ENCODE data around the gene PCDH12. TPM values are rescaled to one million over a fixed set of nuclear protein-coding genes. Genes with fewer than 3 reads are reported as not detected.

The PCDH12 gene
- total RNA-seq, 2 experiments from 2014 or later, result 1.7 to 2.6 TPM

- intact Hi-C loops (cut with micrococcal nuclease), result loop anchor here (5.0 kb wide), 1 partner anchor 558 kb away; no protein-coding TSS in a partner anchor
- Mint-ChIP-seq H3K4me1 (ENCODE audit: low read depth) (no peaks in the 10 kb centered on the region), H3K9me3 (no peaks in the 10 kb centered on the region), H3K27me3 (no peaks in the 10 kb centered on the region), H3K27ac (no peak overlapping the region), H3K36me3 (peaks cover 33% of the 10 kb centered on the region), H3K4me3 (no peak overlapping the region)
- CTCF ChIA-PET, result interaction anchor here (0.6 to 10.8 kb wide), 14 partner anchors 12 to 465 kb away, joined by 3 to 178 read pairs (median 8); partner anchors contain the start of genes GNPDA1 and RNF14
- no peak for DNase-seq
- POLR2A ChIA-PET, result interaction anchor here (0.6 to 0.7 kb wide), 2 partner anchors 120 to 306 kb away, joined by 3 to 4 read pairs; no protein-coding TSS in a partner anchor
These were observed 31.7 kb upstream of the PCDH12 start for GRCh38 chr5:141989720-141990119.

GRCh38 chr5:141986072-141986471 is 28.1 kb upstream of the PCDH12 start:
- POLR2A ChIA-PET, result no interaction called here
- no peak for DNase-seq
- no peaks in the 10 kb centered on the region for H3K27me3 Mint-ChIP-seq
- intact Hi-C loops (cut with micrococcal nuclease), result no loop called here
- H3K4me1 Mint-ChIP-seq (ENCODE audit: low read depth), result no peaks in the 10 kb centered on the region
- CTCF ChIA-PET, result interaction anchor here (0.8 to 1.1 kb wide), 3 partner anchors 15 to 68 kb away, joined by 3 to 5 read pairs (median 3); no protein-coding TSS in a partner anchor
- H3K9me3 Mint-ChIP-seq, result no peaks in the 10 kb centered on the region
- H3K4me3 Mint-ChIP-seq, result no peak overlapping the region
- H3K27ac Mint-ChIP-seq, result no peak overlapping the region
- peaks cover 29% of the 10 kb centered on the region for H3K36me3 Mint-ChIP-seq

DNA sequence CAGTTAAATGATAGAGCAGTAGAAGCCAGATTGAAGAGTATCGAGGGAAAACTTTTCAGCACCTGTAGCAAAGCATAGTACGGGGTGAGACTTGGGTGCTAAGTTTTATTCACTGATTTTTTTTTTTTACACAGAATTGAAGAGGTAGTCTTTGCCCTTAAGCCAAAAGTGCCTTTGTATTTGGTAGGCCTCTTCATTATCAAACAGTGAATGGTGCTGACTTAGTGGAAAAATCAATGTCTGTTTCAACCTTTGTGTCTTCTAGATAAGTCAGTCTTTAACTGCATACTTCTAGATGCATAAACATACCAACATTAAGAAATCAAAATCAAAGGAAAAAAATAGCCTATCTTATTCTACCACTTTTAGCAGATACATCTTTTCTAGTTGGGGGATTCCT is 24.6 kb upstream of the PCDH12 start:
- intact Hi-C loops (cut with micrococcal nuclease), result no loop called here
- Mint-ChIP-seq H3K27ac (no peak overlapping the region), H3K4me3 (no peak overlapping the region), H3K27me3 (no peaks in the 10 kb centered on the region), H3K9me3 (no peaks in the 10 kb centered on the region), H3K4me1 (ENCODE audit: low read depth) (no peaks in the 10 kb centered on the region), H3K36me3 (peaks cover 42% of the 10 kb centered on the region)
- POLR2A ChIA-PET, result no interaction called here
- no peak for DNase-seq
- CTCF ChIA-PET, result no interaction called here

GRCh38 chr5:141978389-141978788 is 20.4 kb upstream of the PCDH12 start:
- Mint-ChIP-seq H3K36me3 (peaks cover 45% of the 10 kb centered on the region), H3K4me1 (ENCODE audit: low read depth) (peaks cover 21% of the 10 kb centered on the region)

DNA sequence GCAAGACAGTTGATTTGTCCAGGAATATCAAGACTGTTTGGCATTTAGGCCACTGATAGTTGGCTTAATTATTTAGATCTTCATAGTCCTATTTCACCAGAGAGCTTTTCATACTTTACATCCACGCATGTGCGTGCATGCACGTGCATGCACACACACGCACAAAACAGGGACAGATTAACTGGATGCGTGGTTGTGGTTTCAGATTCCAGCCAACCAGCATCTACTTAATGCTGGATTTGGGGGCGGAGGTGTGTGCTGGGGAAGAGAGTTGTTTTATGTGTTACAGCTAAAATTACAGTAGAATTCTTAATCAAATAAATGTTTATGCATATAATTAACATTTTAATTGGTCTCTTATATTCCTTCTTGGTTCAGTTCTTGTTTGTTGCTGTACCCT is 18.2 kb upstream of the PCDH12 start:
- Mint-ChIP-seq H3K9me3 (no peaks in the 10 kb centered on the region), H3K36me3 (peaks cover 46% of the 10 kb centered on the region), H3K27ac (no peak overlapping the region), H3K4me1 (ENCODE audit: low read depth) (peaks cover 22% of the 10 kb centered on the region), H3K27me3 (no peaks in the 10 kb centered on the region), H3K4me3 (no peak overlapping the region)
- POLR2A ChIA-PET, result interaction anchor here (0.7 kb wide), 1 partner anchor 133 kb away, joined by 3 read pairs; no protein-coding TSS in a partner anchor
- CTCF ChIA-PET, result interaction anchor here (0.6 to 5.4 kb wide), 6 partner anchors 15 to 293 kb away, joined by 3 to 28 read pairs (median 4); no protein-coding TSS in a partner anchor
- intact Hi-C loops (cut with micrococcal nuclease), result no loop called here
- DNase-seq, result no peak

More at GRCh38 chr5:141978389-141978788, 20.4 kb upstream of the PCDH12 start:
- ChIA-PET POLR2A (interaction anchor here (2.6 kb wide), 1 partner anchor 9 kb away, joined by 13 read pairs; the partner anchor contains the start of gene RNF14), CTCF (interaction anchor here (0.9 to 5.4 kb wide), 7 partner anchors 9 to 735 kb away, joined by 3 to 28 read pairs (median 8); partner anchors contain the start of gene RNF14)
- Mint-ChIP-seq H3K4me3 (no peak overlapping the region), H3K27ac (no peak overlapping the region), H3K27me3 (no peaks in the 10 kb centered on the region), H3K9me3 (no peaks in the 10 kb centered on the region)
- DNase-seq, result no peak
- intact Hi-C loops (cut with micrococcal nuclease), result no loop called here

- Mint-ChIP-seq H3K27ac (peak overlapping the region; percentile 72), H3K27me3 (no peaks in the 10 kb centered on the region), H3K4me1 (ENCODE audit: low read depth) (peaks cover 35% of the 10 kb centered on the region), H3K9me3 (no peaks in the 10 kb centered on the region), H3K4me3 (no peak overlapping the region), H3K36me3 (peaks cover 36% of the 10 kb centered on the region)
- intact Hi-C loops (cut with micrococcal nuclease), result no loop called here
- CTCF ChIA-PET, result no interaction called here
- POLR2A ChIA-PET, result no interaction called here
- no peak for DNase-seq
These were observed 16.0 kb upstream of the PCDH12 start for GRCh38 chr5:141973871-141974595.

DNA sequence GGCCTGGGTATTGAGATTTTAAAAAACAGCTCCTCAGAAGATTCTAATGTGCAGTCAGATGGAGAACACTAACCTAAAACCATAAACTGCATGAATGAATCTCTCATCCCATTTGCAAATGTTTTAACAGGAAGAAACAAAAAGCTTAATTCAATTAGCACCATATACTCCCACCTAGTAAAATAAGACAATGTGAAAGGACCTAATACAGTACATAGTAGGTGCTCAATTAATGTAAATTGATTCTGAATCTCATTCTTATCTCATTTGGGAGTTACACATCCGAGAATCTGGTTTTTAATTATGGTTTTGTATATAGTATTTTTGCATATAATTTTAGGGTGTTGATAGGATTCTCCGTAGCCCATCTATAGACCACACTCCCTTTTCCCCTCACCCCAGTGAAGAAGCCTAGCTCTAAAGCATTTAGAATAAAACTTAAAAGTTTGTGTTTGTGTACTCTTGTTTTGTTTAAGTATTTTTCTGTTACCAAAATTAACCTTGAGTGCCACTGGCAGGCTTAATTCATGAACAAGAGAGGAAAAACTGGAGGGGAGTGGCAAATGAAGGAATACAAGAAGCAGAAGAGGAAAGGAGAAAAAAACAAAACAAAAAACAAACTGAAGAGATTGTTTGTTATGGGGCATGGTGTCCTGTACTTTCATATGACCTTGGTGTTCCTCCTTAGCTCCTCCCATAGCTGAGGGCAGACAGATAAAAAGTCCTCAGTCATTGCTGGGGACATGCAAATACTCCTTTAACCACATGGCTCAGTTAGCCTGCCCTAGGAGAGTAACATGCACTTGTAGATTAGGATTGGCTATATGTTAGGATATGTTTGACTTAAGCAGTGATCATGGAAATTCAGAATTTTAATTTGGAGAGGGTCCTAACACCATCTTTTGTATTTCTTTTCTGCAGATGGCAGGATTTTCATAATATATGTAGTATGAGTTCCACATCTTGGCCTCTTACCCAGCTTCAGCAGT is 12.1 kb upstream of the PCDH12 start:
- Mint-ChIP-seq H3K4me3 (peak overlapping the region; percentile 97), H3K27me3 (no peaks in the 10 kb centered on the region), H3K4me1 (ENCODE audit: low read depth) (peaks cover 38% of the 10 kb centered on the region), H3K9me3 (no peaks in the 10 kb centered on the region), H3K27ac (peak overlapping the region; percentile 96), H3K36me3 (peaks cover 24% of the 10 kb centered on the region)
- DNase-seq, result no peak
- intact Hi-C loops (cut with micrococcal nuclease), result loop anchor here (1.0 to 10.0 kb wide), 6 partner anchors 46 to 645 kb away; partner anchors contain the start of genes DELE1 and TAF7
- ChIA-PET CTCF (interaction anchor here (0.7 to 5.5 kb wide), 25 partner anchors 8 to 350 kb away, joined by 3 to 113 read pairs (median 6); partner anchors contain the start of genes DELE1, GNPDA1 and PCDH12), POLR2A (interaction anchor here (0.8 to 2.7 kb wide), 16 partner anchors 9 to 286 kb away, joined by 3 to 36 read pairs (median 4); partner anchors contain the start of genes DELE1, GNPDA1 and PCDH12)

GRCh38 chr5:141968914-141969608 is 11.1 kb upstream of the PCDH12 start, which contains the start of gene RNF14:
TSS of gene RNF14 (plus strand) at chr5:141969105. CDS start at chr5:141973589, 4,484 bp downstream.
- Mint-ChIP-seq H3K27ac (peak within 1 kb of the TSS; percentile 96), H3K4me1 (ENCODE audit: low read depth) (peaks cover 28% of the 10 kb centered on the region), H3K4me3 (peak within 1 kb of the TSS; percentile 97), H3K27me3 (no peaks in the 10 kb centered on the region), H3K36me3 (peaks cover 17% of the 10 kb centered on the region), H3K9me3 (no peaks in the 10 kb centered on the region)
- intact Hi-C loops (cut with micrococcal nuclease), result loop anchor here (1.0 to 10.0 kb wide), 5 partner anchors 46 to 644 kb away; partner anchors contain the start of genes DELE1 and TAF7
- ChIA-PET CTCF (interaction anchor here (0.7 to 5.5 kb wide), 30 partner anchors 8 to 349 kb away, joined by 3 to 113 read pairs (median 5); partner anchors contain the start of genes DELE1, FCHSD1, GNPDA1 and PCDH12), POLR2A (interaction anchor here (0.8 to 2.7 kb wide), 19 partner anchors 9 to 332 kb away, joined by 3 to 36 read pairs (median 4); partner anchors contain the start of genes DELE1, GNPDA1, HDAC3 and PCDH12)
- peak; percentile 97 for DNase-seq

GRCh38 chr5:141966963-141967333 is 8.9 kb upstream of the PCDH12 start:
- POLR2A ChIA-PET, result no interaction called here
- DNase-seq, result no peak
- intact Hi-C loops (cut with micrococcal nuclease), result loop anchor here (5.0 to 10.0 kb wide), 2 partner anchors 130 to 642 kb away; partner anchors contain the start of gene TAF7

GRCh38 chr5:141966275-141966962 is 8.4 kb upstream of the PCDH12 start:
- H3K4me3 Mint-ChIP-seq, result no peak overlapping the region
- ChIA-PET POLR2A (no interaction called here), CTCF (interaction anchor here (0.6 to 4.6 kb wide), 2 partner anchors 174 to 274 kb away, joined by 3 to 51 read pairs; no protein-coding TSS in a partner anchor)
- no peaks in the 10 kb centered on the region for H3K27me3 Mint-ChIP-seq
- H3K4me1 Mint-ChIP-seq (ENCODE audit: low read depth), result peaks cover 20% of the 10 kb centered on the region
- peaks cover 5% of the 10 kb centered on the region for H3K36me3 Mint-ChIP-seq
- H3K9me3 Mint-ChIP-seq, result no peaks in the 10 kb centered on the region
- intact Hi-C loops (cut with micrococcal nuclease), result loop anchor here (5.0 to 10.0 kb wide), 2 partner anchors 131 to 642 kb away; partner anchors contain the start of gene TAF7
- H3K27ac Mint-ChIP-seq, result no peak overlapping the region
- DNase-seq, result no peak

More at GRCh38 chr5:141966963-141967333, 8.9 kb upstream of the PCDH12 start:
- H3K4me3 Mint-ChIP-seq, result no peak overlapping the region
- H3K36me3 Mint-ChIP-seq, result peaks cover 7% of the 10 kb centered on the region
- CTCF ChIA-PET, result interaction anchor here (1.4 to 4.6 kb wide), 4 partner anchors 46 to 325 kb away, joined by 3 to 51 read pairs (median 20); partner anchors contain the start of gene GNPDA1
- no peak overlapping the region for H3K27ac Mint-ChIP-seq
- no peaks in the 10 kb centered on the region for H3K27me3 Mint-ChIP-seq
- H3K9me3 Mint-ChIP-seq, result no peaks in the 10 kb centered on the region
- peaks cover 20% of the 10 kb centered on the region for H3K4me1 Mint-ChIP-seq (ENCODE audit: low read depth)

Measured in activated CD4-positive, alpha-beta memory T cell treated with anti-CD3 and anti-CD28 coated beads for 36 hours (primary cell).